Suppressor macrophage (primary cell): ENCODE measurements around the gene ACP6.
"Not testable (repeated sequence)": the region's sequence is repeated elsewhere in the genome, so short reads cannot be mapped to it uniquely, and the experiment has no call there.

Source experiments
- DNase-seq, 4 experiments: peaks; one replicate each; pipeline ENCODE4 v3.0.0-alpha.2; 2020 to 2022

ACP6 gene

GRCh38 chr1:147620543-147620942 lies 49.8 kb downstream of the ACP6 start:
- no peak for DNase-seq

GRCh38 chr1:147619741-147620140 lies 50.6 kb downstream of the ACP6 start:
- DNase-seq = no peak

GRCh38 chr1:147618771-147619170 lies 51.6 kb downstream of the ACP6 start:
- no peak for DNase-seq

DNA sequence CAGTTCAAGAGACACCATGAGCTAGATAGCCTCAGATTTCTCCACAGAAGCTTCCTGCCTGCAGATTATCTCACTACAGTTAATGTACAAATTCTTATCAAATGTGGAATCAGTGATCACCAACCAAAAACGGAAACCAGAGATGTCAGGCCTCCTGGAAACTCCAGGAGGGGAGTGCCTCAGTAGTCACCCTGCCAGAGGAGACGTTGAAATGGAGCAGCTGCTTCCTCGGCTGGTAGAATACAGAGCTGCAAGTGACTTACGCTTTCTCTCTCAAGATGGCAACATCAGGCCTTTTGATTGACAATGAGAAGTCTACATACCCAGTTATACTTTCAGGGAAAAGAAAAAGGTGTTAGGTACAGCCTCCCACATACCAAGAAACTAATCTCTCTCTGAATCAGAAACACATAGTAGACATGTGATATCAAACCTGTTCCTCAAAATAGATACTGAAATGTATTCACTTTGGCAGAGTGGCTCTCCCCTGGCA lies 52.2 kb downstream of the ACP6 start:
- DNase-seq = no peak

- DNase-seq = not testable (repeated sequence)
These were observed 55.4 kb downstream of the ACP6 start for GRCh38 chr1:147614966-147615365.

GRCh38 chr1:147613506-147613905 lies 56.8 kb downstream of the ACP6 start:
- no peak for DNase-seq

- DNase-seq = no peak
These were observed 58.0 kb downstream of the ACP6 start for GRCh38 chr1:147612366-147612765.

DNA sequence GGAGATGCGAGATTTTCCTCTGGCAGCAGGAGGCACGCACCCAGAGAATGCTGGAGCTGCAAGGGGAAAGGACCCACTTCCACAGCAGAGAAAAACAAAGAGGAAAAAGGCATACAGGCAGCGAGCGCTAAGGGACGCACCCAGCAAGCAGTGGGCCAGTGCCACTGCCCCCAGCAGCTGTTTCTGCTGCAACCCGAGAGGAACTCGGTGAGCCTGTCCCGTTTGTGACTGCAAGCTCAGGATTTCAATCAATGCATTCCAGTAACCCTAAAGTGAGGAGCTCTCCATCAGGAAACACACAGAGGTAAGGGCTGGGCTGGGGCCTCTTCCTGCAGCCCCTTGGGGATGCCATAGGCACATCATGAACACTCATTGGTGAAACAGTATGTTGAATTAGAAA lies 58.7 kb downstream of the ACP6 start:
- no peak for DNase-seq

DNA sequence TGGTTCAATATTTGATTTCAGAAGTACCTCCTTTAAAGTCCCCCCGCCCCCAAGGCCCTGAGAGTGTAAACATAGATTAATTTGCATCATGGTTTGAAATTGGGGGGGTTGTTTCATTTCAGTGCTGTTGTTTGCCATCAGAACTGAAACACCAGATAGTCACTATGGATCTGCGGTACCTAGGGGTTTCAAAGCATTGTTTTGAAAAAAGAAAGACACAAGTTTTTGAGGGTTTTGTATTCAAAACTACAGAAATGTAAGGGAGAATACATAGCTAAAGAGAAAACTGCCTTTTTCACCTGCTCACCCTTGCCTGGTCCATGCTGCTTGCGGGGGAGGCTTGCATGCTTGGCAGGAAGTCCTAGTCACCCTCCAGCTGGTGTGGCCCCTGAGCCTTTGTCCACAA lies 59.3 kb downstream of the ACP6 start:
- no peak for DNase-seq

- no peak for DNase-seq
These were observed 61.0 kb downstream of the ACP6 start for GRCh38 chr1:147609358-147609757.

DNA sequence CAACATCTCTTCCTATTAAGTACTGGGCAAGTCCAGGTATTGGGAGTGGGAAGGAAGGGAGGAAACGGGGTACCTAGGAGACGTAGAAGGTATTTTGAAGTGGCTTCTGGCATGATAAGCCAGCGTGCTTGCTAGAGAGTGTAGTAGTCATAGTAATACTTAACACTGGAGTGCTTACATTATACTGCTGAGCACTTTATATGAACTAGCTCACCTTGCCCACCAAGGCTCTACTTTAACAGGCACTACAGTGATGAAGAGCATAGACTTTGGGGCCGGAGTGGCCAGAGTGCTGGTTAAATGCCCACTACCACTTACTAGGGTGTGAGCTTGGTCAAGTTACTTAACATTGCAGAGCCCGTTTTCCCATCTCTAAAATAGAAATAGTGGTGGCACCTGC lies 61.7 kb downstream of the ACP6 start:
- no peak for DNase-seq

DNA sequence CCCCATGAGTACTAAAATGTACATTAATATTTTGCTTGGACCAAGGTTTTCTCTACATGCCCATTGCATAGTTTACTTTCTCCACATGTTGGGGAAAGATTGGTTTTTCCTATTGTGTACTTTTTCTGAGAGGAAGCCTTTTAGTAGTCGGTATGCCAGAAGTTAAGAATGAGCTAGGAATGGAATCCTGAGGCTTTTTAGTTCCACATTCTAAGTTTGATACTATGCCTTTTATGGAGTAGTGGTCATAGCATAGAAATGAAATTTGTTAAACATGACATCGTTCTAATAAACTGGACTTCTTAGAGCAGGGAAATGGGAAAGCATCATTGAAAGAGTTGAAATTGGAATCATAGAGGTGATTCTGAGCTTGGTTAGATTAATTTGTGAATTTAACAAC lies 64.7 kb downstream of the ACP6 start:
- no peak for DNase-seq

DNA sequence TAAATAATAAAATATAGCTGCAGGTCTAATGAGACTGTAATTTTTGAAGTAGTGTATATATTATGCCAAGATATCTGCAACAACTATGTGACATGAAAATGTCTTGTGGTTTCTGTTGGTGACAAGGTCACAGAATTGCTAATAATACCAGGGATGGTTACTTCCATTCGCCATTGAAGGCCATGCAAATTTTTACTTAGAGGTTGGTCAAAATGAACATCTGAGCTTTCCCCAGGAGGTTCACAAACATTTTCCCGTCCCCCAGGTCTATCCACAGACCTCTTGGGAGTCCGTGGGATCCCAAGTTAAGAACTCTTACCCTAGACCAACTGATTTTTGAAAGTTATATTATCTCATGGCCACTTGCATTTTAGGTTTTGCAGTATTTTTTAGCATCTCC lies 66.3 kb downstream of the ACP6 start:
- no peak for DNase-seq

DNA sequence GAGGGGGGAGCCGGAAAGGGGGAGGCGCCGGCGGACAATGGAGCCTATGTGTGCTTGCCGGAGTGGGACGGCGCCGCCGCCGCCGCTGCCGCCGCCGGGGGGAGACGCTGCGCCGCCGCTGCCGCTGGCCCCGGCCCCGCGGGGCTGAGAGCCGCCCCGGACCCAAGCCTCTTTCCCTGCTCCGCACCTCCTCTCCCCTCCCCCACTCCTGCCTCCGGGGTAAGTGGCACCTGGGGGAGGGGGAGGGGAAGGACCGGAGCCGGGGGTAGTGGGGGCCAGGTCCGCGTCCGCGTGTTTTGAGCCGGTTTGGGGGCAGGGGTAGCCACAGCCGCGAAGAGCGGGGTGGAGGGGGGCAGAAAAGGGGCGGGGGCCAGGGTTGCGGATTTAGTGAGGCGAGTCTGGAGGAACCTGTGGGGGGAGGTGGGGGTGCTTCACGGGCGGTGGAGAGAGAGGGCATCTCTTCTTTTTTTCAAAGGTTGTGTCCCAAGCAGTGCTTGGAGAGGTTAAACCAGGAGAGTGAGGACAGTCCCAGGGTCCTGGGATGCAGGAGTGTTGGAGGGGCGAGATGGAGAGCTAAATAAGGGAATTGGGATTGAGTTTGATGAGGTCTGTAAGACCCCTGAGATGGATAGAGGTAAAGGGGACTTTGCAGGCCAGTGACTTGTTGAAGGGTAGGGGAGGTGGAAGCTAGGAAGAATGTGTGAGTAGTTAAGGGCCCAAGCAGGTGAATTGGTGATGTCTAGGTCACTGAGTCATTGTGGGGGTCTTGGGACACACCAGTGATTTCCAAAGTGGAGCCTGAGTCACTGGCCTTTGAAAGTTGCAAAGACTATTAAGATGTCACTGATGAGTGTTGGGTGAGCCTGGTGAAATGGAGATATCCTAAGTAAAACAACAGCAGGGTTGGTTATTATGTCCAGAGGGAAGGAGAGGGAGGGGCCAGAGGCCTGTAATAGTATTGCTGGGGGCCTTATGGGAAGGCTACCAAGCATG lies 69.9 kb downstream of the ACP6 start:
- DNase-seq = peak in 3 of 4 experiments; percentile 3 to 37 (median 11)

GRCh38 chr1:147599362-147600118 lies 70.8 kb downstream of the ACP6 start:
- DNase-seq = peak; percentile 94 to 98 (median 96)

DNA sequence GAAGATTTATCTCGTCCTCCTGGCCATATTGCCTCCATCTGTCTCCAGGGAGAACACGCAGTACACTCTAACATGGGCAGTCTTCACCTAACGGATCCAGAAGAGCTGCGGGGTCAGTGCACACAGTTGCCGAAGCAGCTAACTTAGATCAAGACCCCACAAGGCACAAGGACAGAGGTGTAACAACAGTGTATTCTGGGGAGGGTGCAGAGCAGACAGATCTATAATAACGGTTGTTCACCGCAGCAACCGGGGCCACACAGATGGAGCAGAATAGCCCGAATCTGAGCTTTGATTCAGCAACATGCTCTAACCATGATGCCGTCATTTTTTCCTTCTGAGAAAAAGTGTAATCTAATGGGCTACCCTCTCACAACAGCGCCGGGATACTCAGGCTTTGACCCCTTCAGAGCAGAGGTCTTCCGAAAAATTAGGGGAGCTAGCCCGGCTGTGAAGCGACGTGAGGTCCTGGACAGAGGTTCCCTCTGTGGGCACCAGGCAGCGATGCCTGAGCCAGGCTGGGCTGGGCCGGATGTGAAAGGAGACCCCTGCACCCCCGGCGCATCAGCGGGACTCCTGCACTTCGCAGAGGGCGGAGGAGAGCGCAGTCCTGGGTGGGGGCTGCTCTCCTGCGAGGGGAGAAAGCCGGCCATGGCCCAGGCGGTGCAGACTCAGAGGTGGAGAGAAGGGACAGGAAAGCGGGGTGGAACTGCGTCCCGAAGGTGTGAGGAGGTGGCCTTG lies 71.5 kb downstream of the ACP6 start:
- DNase-seq = peak in 1 of 4 experiments; percentile 13

DNA sequence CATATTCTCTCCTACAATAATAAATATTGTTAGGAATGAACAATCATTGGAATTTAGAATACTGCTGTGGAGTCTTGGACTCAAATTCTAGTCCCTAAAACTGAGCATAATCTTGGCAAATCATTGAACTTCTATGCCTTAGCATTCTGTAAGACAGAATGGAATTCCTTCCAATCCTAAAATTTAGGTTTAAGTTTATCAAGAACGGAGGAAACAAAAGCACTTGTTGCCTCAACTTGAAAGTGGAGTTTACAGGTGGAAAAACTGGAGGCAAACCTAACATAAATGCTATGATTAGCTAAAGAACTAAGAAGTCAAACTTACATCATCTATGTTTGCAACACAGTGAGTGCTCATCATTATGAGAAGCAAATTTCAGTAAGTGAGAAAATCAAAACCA lies 73.3 kb downstream of the ACP6 start:
- DNase-seq = peak in 1 of 4 experiments; percentile 13
